D721Med (cell line): ENCODE measurements around the gene COL25A1.

Experiments
- DNase-seq: peaks from one replicate; pipeline ENCODE4 v3.0.0; 2011; ENCODE audit warnings: low spot score; ENCODE audit not compliant: insufficient read length
- FAIRE-seq: peaks from 2 replicates; lab custom pipeline; 2011; peaks lifted over from hg19 to GRCh38; lab: Jason Lieb, UNC
- TF ChIP-seq, protein P1 (sequence below): IDR thresholded peaks from 2 replicates; pipeline ENCODE4 v1.5.1; 2012; ENCODE audit warnings: mild to moderate bottlenecking, control low read depth; ENCODE audit not compliant: insufficient read depth; ENCODE audit errors: missing control alignments

Gene COL25A1

DNA sequence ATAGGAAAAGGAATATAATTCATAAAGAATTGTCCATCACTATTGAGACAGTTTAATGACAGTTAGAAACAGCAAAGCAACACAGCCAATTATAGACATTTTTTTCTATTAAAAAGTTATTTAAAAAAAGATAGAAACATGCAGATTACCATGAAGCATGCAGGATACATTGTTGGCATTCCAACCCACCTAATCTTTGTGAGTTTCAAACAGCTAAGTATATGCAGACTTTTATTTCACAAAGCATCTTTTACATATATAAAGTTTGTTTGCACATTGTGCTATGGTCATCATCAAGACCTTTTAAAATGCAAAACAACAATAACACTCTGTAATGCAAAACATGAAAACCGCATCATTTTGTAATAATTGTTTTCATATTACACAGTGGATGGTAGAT, 413.7 kb downstream of the COL25A1 start:
- no peak for DNase-seq
- FAIRE-seq = no peak
- TF ChIP-seq, protein P1, sequence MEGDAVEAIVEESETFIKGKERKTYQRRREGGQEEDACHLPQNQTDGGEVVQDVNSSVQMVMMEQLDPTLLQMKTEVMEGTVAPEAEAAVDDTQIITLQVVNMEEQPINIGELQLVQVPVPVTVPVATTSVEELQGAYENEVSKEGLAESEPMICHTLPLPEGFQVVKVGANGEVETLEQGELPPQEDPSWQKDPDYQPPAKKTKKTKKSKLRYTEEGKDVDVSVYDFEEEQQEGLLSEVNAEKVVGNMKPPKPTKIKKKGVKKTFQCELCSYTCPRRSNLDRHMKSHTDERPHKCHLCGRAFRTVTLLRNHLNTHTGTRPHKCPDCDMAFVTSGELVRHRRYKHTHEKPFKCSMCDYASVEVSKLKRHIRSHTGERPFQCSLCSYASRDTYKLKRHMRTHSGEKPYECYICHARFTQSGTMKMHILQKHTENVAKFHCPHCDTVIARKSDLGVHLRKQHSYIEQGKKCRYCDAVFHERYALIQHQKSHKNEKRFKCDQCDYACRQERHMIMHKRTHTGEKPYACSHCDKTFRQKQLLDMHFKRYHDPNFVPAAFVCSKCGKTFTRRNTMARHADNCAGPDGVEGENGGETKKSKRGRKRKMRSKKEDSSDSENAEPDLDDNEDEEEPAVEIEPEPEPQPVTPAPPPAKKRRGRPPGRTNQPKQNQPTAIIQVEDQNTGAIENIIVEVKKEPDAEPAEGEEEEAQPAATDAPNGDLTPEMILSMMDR = no peak

GRCh38 chr4:108887034-108887433, 415.4 kb downstream of the COL25A1 start:
- DNase-seq (no peak), FAIRE-seq (no peak)
- TF ChIP-seq, protein P1 = no peak

DNA sequence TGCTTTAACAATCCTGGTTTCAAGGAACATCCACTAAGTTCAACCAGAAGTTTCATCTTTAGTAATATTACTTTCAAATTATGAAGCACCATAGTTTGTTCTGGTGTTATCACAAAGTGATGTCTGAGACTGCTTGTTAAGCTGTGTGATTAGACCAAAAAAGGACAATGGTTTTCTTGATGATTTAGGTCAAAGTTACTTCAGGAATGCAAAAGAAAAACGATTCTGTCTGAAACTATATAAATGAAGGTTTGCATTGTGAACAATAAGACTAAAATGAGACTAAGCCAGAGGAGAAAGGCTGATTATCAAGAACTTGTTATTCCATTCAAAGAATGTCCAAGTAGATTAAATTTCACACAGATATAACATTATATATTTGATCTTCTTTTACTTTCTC, 417.2 kb downstream of the COL25A1 start:
- DNase-seq (no peak), FAIRE-seq (no peak)
- TF ChIP-seq, protein P1 = no peak

DNA sequence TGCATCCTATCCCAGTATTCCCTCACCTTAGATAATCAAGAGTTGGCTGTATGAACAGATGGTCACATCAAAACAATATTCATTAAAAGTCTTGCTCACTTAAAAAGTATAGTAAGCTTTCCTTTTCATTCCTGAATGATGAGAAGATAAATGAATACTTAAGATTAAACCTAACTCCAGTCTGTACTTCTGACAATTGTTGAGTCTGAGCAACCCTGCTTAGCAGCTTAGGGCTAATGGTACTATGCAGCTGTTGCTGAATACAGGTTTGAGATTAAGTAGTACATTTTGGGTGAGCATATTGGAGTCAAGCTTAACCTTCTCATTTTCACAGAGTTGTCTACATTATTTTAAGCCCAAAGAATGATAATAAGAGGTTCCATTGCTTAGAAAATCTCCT, 417.9 kb downstream of the COL25A1 start:
- DNase-seq (no peak), FAIRE-seq (no peak)
- TF ChIP-seq, protein P1 = no peak

DNA sequence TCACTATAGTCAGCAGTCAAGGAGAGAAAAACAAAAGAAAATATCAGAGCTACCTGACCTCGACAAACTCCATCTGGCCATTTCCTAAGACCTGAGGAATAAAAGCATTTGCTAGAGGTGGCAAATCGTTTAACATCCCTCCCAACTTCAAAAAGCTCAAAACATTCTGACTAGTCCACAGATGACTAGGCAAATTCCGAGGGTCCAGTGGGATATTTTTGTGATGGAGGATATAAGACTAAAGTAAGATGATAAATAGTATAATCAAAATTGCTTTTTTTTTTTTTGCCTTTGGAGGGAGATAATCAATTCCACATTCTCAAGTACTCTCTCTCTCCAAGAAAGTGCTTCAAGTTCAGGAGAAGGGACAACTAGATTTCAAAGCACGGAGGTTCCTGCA, 420.5 kb downstream of the COL25A1 start:
- DNase-seq (no peak), FAIRE-seq (no peak)
- TF ChIP-seq, protein P1 = no peak

DNA sequence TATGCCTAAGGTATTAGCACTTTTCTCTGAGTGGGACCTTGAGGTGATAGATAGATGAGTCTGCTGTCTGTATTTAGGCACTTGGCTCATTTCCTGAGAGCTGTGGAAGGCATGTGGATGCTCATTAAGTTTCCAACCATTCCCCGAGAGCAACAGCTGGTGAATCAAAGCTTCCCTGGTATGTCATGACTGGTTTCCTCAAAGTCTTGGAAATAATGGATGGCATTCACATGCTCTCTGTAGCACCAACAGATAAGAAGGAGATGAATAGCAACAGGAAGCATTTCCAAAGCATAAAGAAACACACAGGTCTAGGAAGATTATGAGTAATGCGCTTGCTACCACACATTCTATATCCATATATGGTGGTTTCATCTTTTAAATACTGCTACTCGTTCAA, 421.3 kb downstream of the COL25A1 start:
- DNase-seq = no peak
- TF ChIP-seq, protein P1 = no peak
- no peak for FAIRE-seq

- DNase-seq (no peak), FAIRE-seq (no peak)
- TF ChIP-seq, protein P1 = no peak
Measured at GRCh38 chr4:108878806-108879205, 423.7 kb downstream of the COL25A1 start.
